Measurements from ENCODE around the gene SLC15A4. TPM values are rescaled to one million over a fixed set of nuclear protein-coding genes. Genes with fewer than 3 reads are reported as not detected.

Gene SLC15A4
- total and polyA plus RNA-seq, 2 of the 13 experiments (the other 11 are each of a cell fraction or from before 2014, with no cell fraction given): 17.3 to 22.7 TPM

DNA sequence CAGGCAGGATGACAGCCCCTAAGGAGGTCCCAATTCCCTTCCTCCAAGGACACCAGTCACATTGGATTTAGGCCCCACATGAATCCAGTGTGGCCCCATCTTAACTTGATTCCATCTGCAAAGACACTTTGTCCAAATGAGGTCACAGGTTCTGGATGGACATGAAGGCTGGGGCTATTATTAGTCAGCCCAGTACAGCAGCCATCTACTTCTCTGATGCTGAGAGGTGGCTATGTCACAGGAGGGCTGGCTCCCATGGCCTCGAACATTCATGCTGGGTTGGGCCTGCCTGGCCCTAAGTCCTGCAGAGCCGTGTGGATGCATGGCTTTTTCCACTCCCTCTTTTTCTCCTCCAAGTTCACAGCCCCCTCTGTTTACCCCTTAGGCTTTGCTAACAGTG lies 35.9 kb downstream of the SLC15A4 start (continued):
- TF ChIP-seq HDAC1 (CRISPR knock-in tag; IDR thresholded peaks at IDR 0.05): no peak
- no peak for TF ChIP-seq JUND (CRISPR knock-in tag; IDR thresholded peaks at IDR 0.05)
- TF ChIP-seq RBM22 (optimal IDR thresholded peaks at IDR 0.05; ENCODE audit: low read length): no peak
- TF ChIP-seq ZNF577 (CRISPR knock-in tag; IDR thresholded peaks at IDR 0.05; ENCODE audit: borderline replicate concordance, low read depth): no peak
- no peak for TF ChIP-seq ERF (CRISPR knock-in tag; IDR thresholded peaks at IDR 0.05)
- TF ChIP-seq SETDB1 (CRISPR knock-in tag; IDR thresholded peaks at IDR 0.05; ENCODE audit: borderline replicate concordance): no peak
- TF ChIP-seq CCDC6 (CRISPR knock-in tag; IDR thresholded peaks at IDR 0.05): no peak
- TF ChIP-seq ZZZ3 (CRISPR knock-in tag; IDR thresholded peaks at IDR 0.05; ENCODE audit: borderline replicate concordance): no peak
- TF ChIP-seq, protein P1, sequence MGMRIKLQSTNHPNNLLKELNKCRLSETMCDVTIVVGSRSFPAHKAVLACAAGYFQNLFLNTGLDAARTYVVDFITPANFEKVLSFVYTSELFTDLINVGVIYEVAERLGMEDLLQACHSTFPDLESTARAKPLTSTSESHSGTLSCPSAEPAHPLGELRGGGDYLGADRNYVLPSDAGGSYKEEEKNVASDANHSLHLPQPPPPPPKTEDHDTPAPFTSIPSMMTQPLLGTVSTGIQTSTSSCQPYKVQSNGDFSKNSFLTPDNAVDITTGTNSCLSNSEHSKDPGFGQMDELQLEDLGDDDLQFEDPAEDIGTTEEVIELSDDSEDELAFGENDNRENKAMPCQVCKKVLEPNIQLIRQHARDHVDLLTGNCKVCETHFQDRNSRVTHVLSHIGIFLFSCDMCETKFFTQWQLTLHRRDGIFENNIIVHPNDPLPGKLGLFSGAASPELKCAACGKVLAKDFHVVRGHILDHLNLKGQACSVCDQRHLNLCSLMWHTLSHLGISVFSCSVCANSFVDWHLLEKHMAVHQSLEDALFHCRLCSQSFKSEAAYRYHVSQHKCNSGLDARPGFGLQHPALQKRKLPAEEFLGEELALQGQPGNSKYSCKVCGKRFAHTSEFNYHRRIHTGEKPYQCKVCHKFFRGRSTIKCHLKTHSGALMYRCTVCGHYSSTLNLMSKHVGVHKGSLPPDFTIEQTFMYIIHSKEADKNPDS (CRISPR knock-in tag; IDR thresholded peaks at IDR 0.05): no peak
- no peak for TF ChIP-seq ZNF891 (CRISPR knock-in tag; IDR thresholded peaks at IDR 0.05)
- TF ChIP-seq ZSCAN20 (CRISPR knock-in tag; IDR thresholded peaks at IDR 0.05; ENCODE audit: borderline replicate concordance): no peak
- TF ChIP-seq FOSL1 (CRISPR knock-in tag; IDR thresholded peaks at IDR 0.05; ENCODE audit: borderline replicate concordance): no peak
- no peak for TF ChIP-seq PHF21A (CRISPR knock-in tag; IDR thresholded peaks at IDR 0.05)
- no peak for TF ChIP-seq HOXD1 (CRISPR knock-in tag; IDR thresholded peaks at IDR 0.05)
- no peak for TF ChIP-seq BORCS8-MEF2B (CRISPR knock-in tag; IDR thresholded peaks at IDR 0.05)
